SK-N-MC (cell line): Measurements from ENCODE around the gene SIGLEC7.

ENCODE experiments used
- EZH2 ChIP-seq: fragments of 200-600 bp; sonication (generic); IDR thresholded peaks from one replicate; pipeline ENCODE4 v1.6.1; 2017; ENCODE audit warnings: antibody characterized with exemption
- POLR2AphosphoS5 ChIP-seq: IDR thresholded peaks from 2 replicates; pipeline ENCODE4 v1.6.1; 2012; ENCODE audit warnings: mild to moderate bottlenecking, low read depth, low read length, borderline replicate concordance

DNA sequence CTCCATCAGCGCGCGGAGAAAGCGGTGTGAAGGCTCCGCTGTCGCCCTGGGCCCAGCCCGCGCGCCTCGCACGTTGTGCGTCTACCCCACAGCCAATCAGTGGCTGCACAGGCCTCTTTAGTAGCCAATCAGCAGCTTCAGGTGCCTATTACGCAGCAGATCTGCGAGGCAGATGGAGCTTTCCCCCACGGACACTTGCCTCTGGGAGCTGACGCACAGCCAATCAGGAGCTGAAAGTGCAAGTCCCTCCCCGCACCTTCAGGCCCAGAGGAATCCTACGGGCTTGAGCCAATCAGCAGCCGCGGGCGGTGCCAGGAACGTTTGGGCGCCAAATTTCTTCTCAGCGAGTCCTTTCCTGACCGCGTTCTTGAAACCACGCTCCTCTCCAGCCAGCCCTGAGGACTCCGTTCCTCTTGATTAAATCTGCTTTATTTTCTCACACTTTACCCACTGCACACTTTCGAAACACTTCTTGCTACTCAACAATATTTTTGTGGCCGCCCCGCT is 39.9 kb downstream of the SIGLEC7 start:
- no peak for TF ChIP-seq EZH2
- TF ChIP-seq POLR2AphosphoS5: no peak
